HUDEP-2 (cell line): ENCODE data around the gene CEP95.
A peak's percentile ranks its signal among the peaks of the same experiment; 100 is the strongest.
"Not testable (repeated sequence)": the region's sequence is repeated elsewhere in the genome, so short reads cannot be mapped to it uniquely, and the experiment has no call there.

ENCODE experiments used
- DNase-seq, 76 experiments: peaks; one replicate each; lab custom pipeline; 2025; ENCODE audit not compliant: unreplicated experiment in 76 of 76; lab: John Stamatoyannopoulos, UW

The CEP95 gene, protein sequence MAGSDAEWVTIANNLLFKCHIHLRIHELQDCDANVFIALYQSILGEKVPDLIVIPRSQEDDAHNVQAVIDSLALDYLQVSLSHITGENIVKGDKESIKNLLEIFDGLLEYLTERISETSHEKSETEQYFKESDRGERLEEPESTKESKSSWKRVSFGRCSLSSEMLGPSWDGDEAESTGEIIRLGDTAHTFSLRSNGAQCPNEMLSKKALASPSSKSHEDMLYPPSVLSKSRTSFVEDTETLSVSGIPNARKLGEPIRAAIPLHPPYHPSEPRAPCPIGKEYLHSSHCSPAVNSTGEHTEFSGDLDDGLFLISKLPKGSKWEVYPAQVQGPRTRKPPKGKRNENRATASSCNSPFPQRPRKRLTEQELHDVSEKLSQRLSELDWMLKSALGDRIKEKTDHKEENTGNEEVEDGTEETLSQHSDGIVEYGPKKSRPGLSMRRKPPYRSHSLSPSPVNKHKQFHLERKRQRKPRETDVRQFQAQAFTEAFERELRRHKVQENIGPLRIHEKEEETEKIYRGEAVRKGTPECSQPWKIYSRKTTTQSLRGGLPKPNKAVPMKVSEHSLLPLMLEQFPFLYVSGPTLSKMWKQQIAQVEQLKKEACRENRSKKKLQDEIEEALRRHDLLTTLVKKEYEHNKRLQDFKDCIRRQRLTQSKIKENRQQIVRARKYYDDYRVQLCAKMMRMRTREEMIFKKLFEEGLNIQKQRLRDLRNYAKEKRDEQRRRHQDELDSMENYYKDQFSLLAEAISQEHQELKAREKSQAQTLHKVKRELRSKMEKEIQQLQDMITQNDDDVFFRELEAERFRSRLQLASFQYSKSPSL

DNA sequence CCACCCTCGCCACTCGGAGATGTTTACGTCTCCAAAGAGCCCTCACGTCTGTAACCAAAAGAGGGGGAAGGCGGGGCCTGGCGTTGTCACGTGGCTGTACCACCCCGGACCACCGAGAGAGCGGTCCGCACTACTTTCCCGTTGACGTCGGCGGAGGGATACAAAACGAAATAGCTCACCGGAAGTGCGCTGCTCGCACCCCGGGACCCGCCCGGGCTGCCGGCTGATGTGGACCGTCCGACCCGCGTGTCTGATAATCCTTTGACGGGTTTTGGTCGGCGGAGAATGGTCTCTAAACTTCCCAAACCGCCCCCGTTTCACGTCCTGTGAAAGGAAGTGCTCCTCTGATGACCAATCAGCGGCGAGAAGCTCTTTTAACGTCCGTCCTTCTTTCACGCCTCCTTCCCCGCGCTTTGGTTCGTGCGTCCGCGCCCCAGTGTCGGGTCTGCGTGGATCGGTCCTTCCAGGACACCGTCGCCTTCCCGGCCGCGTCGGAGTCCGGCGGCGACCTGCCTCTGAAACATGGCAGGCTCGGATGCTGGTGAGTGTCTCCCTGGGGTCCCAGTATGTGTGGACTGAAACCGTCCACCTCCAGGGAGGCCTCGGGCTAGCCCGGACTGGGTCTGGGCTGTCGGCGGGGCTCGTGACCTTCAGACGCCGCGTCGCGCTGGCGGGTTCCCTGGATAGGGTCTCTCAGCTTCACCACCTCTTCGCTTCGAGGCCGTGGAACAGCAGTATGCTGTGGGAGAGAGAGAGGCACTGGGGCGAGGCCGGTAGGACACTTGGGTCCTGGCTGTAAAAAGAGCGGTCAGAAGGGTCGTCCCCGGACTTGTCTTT is at the start of gene CEP95:
Gene CEP95, plus strand, starts transcription at position 402 of the 837 bp plus-strand sequence. Its CDS starts 121 bp downstream, at position 523.
- peak in 74 of 76 experiments; percentile 85 to 100 (median 97) for DNase-seq

DNA sequence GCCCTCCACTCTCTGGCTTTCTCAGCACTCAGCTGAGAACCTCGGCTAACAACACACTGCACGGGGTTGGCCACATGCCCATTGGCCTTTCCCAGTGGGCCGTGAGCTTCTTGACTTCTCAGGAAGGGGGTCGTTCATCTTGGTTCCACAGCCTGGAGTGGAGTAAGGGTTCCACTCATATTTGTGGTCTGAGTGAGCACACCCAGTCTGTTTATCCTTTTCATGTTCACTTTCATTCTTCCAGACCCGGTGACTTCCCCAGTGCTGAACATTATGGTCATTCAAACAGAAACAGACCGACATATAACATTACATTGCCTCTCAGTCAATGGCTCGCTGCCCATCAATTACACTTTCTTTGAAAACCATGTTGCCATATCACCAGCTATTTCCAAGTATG is 49.6 kb upstream of the CEP95 start:
- no peak for DNase-seq

DNA sequence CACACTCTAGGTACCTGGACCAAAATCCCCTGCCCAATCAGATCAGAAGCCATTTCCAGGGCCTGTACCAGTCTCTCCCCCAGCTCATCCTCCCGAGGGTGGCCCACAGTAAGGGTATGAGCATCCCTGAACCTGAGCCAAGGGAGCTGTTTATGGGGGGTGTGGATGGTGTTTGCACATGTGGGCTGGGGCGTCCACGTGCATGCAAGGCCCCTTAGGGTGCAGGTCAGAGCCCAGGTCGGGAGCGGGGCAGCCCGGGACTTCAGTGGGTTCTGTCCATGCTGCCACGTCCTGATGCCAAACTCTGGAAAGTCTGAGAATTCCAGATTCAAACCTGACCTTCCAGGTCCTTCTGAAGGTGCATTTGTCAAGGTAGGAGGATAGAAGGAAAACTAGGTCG is 48.0 kb upstream of the CEP95 start:
- no peak for DNase-seq

DNA sequence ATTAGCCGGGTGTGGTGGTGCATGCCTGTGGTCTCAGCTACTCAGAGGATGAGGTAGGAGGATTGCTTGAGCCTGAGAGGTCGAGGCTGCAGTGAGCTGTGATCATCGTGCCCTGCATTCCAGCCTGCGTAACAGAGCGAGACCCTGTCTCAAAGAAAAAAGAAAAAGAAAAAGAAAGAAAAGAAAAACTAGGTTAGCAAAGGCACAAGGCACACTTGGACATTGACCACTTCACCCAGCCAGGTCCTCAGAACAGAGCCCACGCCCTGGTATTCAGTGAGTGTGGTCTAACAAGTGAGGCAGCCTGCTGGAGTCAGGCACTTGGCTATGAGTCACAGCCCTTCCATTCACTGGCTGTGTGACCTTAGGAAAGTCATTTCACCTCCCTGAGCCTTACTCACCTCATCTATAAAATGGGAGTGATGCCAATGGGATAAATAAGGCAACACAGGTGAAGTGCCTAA is 47.5 kb upstream of the CEP95 start:
- no peak for DNase-seq

DNA sequence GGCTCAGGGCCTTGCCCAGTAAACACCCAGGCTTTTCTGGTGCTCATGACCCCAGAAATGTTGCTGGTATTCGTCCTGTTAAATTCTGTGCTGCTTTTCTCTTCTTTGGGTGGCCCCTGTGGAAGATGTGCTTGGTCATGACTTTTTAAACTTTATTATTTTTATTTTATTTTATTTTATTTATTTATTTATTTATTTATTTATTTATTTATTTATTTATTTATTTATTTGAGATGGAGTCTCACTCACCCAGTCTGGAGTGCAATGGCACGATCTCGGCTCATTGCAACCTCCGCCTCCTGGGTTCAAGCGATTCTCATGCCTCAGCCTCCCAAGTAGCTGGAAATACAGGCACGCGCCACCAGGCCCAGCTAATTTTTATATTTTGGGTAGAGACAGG is 47.0 kb upstream of the CEP95 start:
- not testable (repeated sequence) for DNase-seq

DNA sequence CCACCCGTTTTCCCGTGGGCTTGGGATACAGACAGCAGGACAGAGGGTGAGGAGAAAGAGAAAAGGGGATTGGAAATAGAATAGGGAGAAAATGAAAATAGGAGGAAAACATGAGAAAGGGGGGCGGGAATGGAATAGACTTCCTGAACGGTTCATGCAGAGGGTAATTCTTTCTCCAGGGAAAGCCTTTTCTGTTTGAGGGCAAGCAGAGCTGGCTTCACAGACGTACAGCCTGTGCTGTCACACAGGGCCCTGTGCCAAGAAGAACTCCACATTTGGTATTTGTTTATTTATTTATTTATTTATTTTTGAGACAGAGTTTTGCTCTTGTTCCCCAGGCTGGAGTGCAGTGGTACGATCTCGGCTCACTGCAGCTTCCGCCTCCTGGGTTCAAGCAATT is 45.8 kb upstream of the CEP95 start:
- DNase-seq = no peak

DNA sequence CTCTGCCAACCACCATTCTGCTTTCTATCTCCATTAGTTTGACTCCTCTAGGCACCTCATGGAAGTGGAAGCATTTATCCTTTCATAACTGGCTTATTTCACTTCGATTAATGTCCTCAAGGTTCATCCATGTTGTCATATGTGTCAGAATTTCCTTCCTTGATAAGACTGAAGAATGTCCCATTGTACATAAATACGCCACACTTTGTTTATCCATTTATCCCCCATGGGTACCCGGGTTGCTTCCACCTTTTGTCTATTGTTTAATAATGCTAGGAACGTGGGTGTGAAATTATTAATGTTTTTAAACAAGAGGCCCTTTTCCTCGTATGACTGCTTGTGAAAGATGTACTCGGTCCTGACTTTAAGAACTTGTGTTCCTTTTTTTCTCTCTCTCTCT is 45.0 kb upstream of the CEP95 start:
- DNase-seq = no peak

DNA sequence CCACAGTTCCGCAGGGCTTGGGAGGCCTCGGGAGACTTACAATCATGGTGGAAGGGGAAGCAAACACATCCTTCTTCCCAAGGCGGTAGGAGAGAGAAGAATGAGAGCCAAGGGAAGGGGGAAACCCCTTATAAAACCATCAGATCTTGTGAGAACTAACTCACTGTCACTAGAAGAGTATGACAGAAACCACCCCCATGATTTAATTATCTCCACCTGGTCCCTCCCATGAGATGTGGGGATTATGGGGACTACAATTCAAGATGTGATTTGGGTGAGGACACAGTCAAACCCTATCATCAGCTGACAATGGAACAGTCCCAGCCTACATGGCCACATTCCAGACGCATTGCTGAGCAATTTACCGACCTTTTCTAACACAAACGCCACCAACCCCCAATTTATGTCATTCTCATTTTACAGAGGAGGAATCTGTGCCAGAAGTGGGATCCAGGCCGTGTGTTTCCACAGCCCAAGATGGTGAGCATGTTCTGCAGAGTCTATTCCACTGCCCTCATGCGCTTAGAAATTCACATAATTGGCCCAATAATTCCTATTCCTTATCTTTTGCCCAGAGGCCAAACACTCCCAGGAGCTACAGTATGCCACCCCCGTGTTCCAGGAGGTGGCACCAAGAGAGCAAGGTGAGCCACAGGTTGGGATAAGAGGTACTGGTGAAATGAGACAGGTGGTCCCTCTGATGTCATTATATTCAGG is 40.6 kb upstream of the CEP95 start:
- DNase-seq = no peak

DNA sequence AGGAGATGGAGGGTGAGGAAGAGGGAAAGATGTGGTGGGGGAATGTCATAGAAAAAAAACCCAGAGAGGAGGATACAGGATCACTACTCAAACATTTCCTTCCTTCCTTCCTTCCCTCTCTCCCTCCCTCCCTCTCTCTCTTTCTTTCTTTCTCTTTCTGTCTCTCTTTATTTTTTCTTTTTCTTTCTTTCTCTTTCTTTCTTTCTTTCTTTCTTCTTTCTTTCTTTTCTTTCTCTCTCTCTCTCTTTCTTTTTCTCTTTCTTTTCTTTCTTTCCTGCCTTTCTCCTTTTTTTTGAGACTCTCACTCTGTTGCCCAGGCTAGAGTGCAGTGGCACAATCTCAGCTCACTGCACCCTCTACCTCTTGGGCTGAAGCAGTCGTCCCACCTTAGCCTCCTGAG is 39.9 kb upstream of the CEP95 start:
- DNase-seq = not testable (repeated sequence)

DNA sequence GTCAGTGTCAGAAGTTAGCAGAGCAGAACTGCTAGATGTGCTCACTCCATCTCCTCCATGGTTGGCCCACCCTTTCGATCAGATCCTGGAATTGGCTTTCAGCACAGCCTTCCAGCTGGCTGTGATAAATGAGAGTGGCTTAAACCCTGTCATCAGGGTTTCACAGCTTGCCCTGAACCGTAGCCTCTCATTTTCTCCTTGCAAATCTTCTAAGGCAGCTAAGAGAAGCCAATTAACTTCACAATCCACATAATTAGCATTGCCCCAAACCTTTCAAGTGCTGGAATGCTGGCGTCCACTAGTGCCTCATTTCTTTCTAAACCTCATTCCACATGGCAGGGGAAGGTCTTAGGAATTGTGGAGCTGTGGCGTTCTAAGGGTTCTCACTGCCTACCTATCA is 36.2 kb upstream of the CEP95 start:
- DNase-seq = no peak

DNA sequence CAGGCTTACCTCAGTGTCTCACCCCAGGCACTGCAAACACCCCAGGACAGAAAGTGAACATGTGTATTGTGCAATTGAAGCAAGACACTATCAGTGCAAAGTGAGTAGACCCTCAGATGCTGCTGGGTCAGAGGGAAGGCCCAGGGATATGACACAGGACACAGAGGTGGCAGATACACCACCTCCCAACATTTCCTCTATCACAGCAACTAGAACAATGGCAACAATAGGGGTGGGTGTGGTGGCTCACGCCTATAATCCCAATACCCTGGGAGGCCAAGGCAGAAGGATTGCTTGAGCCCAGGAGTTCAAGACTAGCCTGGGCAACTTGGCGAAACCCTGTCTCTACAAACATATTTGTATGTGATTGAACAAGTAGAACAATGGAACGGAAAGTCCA is 35.3 kb upstream of the CEP95 start:
- no peak for DNase-seq

DNA sequence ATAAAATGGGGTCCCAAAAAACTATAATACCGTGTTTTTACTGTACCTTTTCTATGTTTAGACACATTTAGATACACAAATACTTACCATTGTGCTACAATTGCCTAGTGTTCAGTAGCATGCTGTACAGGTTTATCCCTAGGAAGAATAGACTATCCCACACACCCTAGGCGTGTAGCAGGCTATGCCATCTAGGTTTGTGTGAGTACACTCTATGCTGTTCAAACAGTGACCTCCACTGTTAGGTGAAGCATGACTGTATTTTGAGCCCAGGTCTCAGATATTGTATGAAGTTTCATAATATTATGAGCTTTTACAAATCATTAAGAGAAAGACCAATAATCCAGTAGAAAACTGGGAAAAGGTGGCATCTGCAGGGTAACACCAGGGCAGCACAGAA is 34.2 kb upstream of the CEP95 start:
- DNase-seq = no peak

DNA sequence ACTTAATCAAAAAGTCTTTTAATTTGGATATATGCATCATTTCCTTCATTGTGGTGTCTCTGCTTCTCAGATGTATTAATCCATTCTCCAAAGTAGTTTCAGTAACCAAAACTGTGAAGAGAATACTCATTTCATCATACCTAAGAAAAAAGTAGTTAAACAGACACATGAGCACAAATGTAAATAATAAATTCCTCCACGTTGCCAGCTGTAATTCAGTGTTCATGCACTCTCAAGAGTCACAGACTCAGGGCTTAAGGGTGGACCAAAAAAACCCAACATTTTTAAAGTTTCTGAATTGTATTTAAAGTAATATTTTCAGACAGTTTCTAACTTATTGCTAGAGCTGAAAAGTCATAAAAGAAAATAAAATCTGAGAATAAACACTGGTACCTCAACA is 28.9 kb upstream of the CEP95 start:
- no peak for DNase-seq

DNA sequence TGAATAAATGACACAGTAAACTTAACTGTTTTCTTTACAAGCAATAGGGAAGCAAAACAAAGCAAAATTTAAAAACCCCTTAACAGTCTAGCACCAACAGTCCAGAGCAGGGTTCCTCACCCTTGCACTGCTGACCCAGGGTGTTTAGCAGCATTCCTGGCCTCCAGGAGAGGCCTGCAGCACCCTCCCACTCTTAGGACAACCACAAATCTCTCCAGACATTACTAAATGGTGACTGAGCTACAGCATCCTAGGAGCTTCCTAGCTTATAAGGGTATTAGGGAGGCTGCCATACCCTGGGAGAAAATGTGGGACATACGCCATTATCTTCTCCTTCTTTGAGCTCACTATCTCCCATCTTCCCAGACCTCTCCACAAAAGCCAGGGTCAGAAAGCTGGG is 25.8 kb upstream of the CEP95 start:
- DNase-seq = no peak

DNA sequence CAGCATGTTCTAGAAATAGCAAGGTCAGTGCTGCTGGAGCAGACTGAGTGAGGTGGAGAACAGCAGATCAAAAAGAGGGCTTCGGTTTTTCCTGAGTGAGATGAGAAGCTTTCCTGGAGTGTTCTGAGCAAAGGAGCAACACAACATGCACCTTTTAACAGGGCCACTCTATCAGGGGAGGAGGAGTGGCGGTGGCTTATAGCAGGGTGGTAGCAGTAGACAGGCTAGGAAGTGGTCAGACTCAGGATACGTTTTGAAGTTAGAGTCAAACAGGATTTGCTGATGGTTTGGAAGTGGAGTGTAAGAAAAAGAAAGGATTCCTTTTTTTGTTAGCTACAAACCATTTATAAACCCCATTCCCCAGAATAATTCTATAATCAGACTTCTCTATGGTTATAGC is 22.4 kb upstream of the CEP95 start:
- no peak for DNase-seq

DNA sequence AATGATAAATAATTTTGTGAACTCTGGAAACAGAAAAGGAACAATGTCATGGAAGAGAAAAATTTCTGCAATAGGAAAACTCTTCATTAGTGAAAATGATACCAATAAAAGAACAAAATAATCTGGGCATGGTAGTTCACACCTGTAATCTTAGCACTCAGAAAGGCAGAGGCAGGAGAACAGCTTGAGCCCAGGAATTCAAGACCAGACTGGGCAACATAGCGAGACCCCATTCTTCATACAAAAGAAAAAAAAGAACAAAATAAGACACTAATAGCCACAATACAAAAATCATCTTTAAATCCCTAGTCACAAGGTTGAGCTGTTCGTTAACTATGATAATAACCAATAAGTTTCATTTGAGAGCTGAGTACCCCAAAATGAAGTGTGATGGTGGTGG is 18.5 kb upstream of the CEP95 start:
- DNase-seq = no peak

DNA sequence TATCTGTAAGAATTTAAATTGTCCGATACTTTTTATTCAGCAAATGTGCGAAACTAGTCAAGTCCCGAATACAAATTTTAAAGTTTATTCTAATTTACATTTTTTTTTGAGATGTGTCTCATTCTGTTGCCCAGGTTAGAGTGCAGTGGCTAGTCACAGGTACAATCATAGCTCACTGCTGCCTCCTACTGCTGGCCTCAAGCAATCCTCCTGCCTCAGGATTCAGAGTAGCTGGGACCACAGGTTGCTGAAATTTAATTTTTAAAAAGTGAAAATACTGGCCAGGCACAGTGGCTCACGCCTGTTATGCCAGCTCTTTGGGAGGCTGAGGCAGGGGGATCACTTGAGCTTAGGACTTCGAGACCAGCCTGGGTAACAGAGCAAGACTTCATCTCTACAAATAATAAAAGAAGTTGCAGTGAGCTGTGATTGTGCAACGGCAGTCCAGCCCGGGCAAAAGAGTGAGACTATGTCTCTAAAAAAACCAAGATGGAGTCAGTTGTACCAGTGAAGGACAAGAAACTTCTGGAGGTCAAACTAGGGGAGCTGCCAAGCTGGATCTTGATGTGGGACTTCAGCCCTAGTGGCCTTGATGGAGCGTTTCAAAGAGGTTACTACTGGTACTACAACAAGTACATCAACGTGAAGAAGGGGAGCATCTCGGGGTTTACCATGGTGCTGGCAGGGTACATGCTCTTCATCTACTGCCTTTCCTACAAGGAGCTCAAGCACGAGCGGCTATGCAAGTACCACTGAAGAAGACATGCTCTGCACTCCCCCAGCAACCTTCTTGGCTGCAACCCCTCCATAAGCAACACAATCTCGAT is 15.5 kb upstream of the CEP95 start:
- DNase-seq = peak in 25 of 76 experiments; percentile 3 to 63 (median 19)

DNA sequence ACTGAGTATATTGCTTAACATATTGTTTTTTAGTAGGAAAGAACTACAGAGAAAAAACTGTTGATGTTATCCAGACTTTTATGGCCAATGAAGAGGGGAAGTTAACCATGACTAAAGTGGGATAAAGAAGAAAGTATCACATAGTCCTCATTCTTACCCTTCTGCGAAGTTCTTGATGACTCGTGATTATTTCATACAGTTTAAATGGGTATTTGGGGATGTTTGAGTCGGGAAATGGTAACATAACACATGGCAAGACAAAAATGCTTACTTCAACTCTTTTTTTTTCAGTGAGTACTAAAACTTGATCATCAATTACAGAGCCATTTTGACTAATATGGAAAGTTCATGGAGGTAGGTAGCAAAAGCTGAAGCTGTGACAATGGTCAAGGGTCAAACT is 14.8 kb upstream of the CEP95 start:
- DNase-seq = no peak

DNA sequence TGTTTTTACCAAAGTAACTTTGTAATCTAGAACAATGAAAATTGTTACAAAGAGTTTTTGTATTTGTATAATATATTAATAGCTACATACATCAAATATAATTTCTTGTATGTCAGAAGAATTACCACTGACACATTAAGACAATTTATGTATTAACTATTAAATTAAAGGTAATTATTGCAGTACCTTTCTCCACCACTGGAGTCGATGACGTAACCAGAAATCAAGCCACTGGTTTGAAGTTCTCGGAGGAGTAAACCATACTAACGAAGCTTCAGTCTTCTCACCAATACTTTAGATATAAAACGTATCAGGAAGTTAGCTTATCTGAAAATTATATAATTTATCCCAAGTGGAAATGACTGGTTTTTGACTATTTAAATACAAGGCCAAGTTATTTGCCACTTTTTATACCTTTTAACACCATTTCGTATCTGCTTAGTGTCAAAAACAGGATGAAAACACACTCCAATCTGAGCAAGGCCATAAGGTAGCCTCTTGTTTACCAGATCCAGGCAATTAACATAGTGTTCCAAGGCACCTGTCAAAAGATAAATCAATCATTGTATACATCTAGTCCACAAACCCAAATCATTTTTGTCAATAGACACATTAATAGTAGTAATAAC is 14.2 kb upstream of the CEP95 start:
- DNase-seq = peak in 7 of 76 experiments; percentile 3 to 39 (median 18)
